Keratinocyte (primary cell): ENCODE results near the gene RAD9A. TPM values are rescaled to one million over a fixed set of nuclear protein-coding genes. Genes with fewer than 3 reads are reported as not detected.

ENCODE experiments used
- DNase-seq: peaks from one replicate; pipeline ENCODE4 v3.0.0-alpha.2; 2011; ENCODE audit warnings: low read depth, missing footprints, low spot score
- FAIRE-seq: peaks from 2 replicates; lab custom pipeline; 2011; peaks lifted over from hg19 to GRCh38; lab: Jason Lieb, UNC
- H2AFZ ChIP-seq: 2 replicates; pipeline ENCODE4 v1.6.0; 2012; ENCODE audit warnings: low read length, control low read depth, inconsistent platforms; ENCODE audit not compliant: control insufficient read depth
- H3K27ac ChIP-seq: 2 replicates; pipeline ENCODE4 v1.5.1; 2011; ENCODE audit warnings: low read length; ENCODE audit not compliant: control insufficient read depth, insufficient read depth
- H3K27me3 ChIP-seq: 3 replicates; pipeline ENCODE4 v1.6.0; 2011; ENCODE audit warnings: low read length; ENCODE audit not compliant: control insufficient read depth, insufficient read depth; ENCODE audit errors: extremely low read depth
- H3K36me3 ChIP-seq, 2 experiments: 2 replicates in 1 of 2; 3 replicates in 1 of 2; pipeline ENCODE4 v1.5.1; 2011; ENCODE audit warnings: low read length in 2 of 2, mild to moderate bottlenecking in 1 of 2; ENCODE audit not compliant: control insufficient read depth in 2 of 2, insufficient read depth in 2 of 2; ENCODE audit errors: extremely low read depth in 1 of 2
- H3K4me1 ChIP-seq: 3 replicates; pipeline ENCODE4 v1.5.1; 2011; ENCODE audit warnings: low read length; ENCODE audit not compliant: control insufficient read depth, insufficient read depth; ENCODE audit errors: extremely low read depth
- H3K4me2 ChIP-seq: 3 replicates; pipeline ENCODE4 v1.6.0; 2011; ENCODE audit warnings: low read depth, low read length; ENCODE audit not compliant: control insufficient read depth, insufficient read depth; ENCODE audit errors: extremely low read depth
- H3K4me3 ChIP-seq, 3 experiments: fragments of 200-600 bp in 1 of 3; sonication (generic) in 1 of 3; 2 replicates in 2 of 3; 3 replicates in 1 of 3; pipeline ENCODE4 v1.5.1; 2011 to 2016; ENCODE audit warnings: low read length in 3 of 3, mild to moderate bottlenecking in 3 of 3, control low read depth in 2 of 3, inconsistent platforms in 1 of 3, low read depth in 1 of 3, mixed read lengths in 1 of 3, mixed run types in 1 of 3, moderate library complexity in 1 of 3; ENCODE audit not compliant: control insufficient read depth in 2 of 3, insufficient read depth in 2 of 3; ENCODE audit errors: extremely low read depth in 1 of 3
- H3K79me2 ChIP-seq: 2 replicates; pipeline ENCODE4 v1.6.0; 2012; ENCODE audit warnings: low read length; ENCODE audit not compliant: control insufficient read depth, insufficient read depth
- H3K9ac ChIP-seq: 3 replicates; pipeline ENCODE4 v1.6.0; 2011; ENCODE audit warnings: low read length; ENCODE audit not compliant: control insufficient read depth, insufficient read depth; ENCODE audit errors: extremely low read depth
- H3K9me1 ChIP-seq: 3 replicates; pipeline ENCODE4 v1.6.0; 2011; ENCODE audit warnings: low read length; ENCODE audit not compliant: control insufficient read depth, insufficient read depth; ENCODE audit errors: extremely low read depth
- H3K9me3 ChIP-seq: 2 replicates; pipeline ENCODE4 v1.5.1; 2012; ENCODE audit warnings: low read depth, low read length; ENCODE audit not compliant: control insufficient read depth
- H4K20me1 ChIP-seq: 3 replicates; pipeline ENCODE4 v1.6.0; 2011; ENCODE audit warnings: low read length; ENCODE audit not compliant: control insufficient read depth, insufficient read depth; ENCODE audit errors: extremely low read depth
- CTCF ChIP-seq, 3 experiments: IDR thresholded peaks in 1 of 3; conservative IDR thresholded peaks in 1 of 3; optimal IDR thresholded peaks in 1 of 3; 2 replicates in 2 of 3; 3 replicates in 1 of 3; pipeline versions ENCODE3 to v1.5.1; 2011; ENCODE audit warnings: low read length in 3 of 3, mild to moderate bottlenecking in 3 of 3, moderate library complexity in 2 of 3, control low read depth in 1 of 3, inconsistent platforms in 1 of 3; ENCODE audit not compliant: insufficient read depth in 2 of 3; ENCODE audit errors: extremely low read depth in 1 of 3
- EZH2 ChIP-seq: IDR thresholded peaks from one replicate; pipeline ENCODE4 v1.6.1; 2012; ENCODE audit warnings: inconsistent platforms, mild to moderate bottlenecking, low read length, moderate library complexity
- dilution Hi-C: fragments of 300-500 bp; cut with MboI; formaldehyde crosslinking; loops from one replicate; pipeline ENCODE4 v1.7.0; 2020; ENCODE audit warnings: low sequenced_read_pairs; ENCODE audit not compliant: extremely low pct_ligation_motif_present
- polyA plus RNA-seq, 5 experiments: library from polyadenylated mRNA; depleted of rRNA in 3 of 5; stranded (reverse) in 3 of 5; stranded (forward) in 1 of 5; unstranded in 1 of 5; fragments of >200 nt; gene quantifications; 1 replicate in 1 of 5; 2 replicates in 3 of 5; 3 replicates in 1 of 5; pipeline versions ENCODE4 v1.2.1 to v1.2.3, GENCODE V29; 2011 to 2012; ENCODE audit warnings: missing spikeins in 2 of 5, low read depth in 1 of 5, low replicate concordance in 1 of 5

The RAD9A gene
- polyA plus RNA-seq, 1 donor (not counting 4 experiments of a cell fraction or from before 2014, with no cell fraction given): 5.7 TPM

GRCh38 chr11:67374571-67375281, 17.1 kb upstream of the RAD9A start:
- DNase-seq: no peak
- Histone ChIP-seq H3K79me2 (no peaks in the 10 kb centered on the region), H3K9me3 (no peaks in the 10 kb centered on the region), H3K4me3 (peak overlapping the region in 2 of 3 experiments; percentile 73 to 83), H3K27me3 (no peaks in the 10 kb centered on the region), H3K9me1 (no peaks in the 10 kb centered on the region), H3K4me2 (peak overlapping the region; percentile 68), H2AFZ (no peak overlapping the region), H3K36me3 (no peaks in the 10 kb centered on the region), H3K4me1 (peaks cover 35% of the 10 kb centered on the region), H4K20me1 (peaks cover 5% of the 10 kb centered on the region), H3K27ac (peak overlapping the region; percentile 79), H3K9ac (peak overlapping the region; percentile 82)
- TF ChIP-seq CTCF (optimal IDR thresholded peaks at IDR 0.05 in 1 of 3, IDR thresholded peaks at IDR 0.05 in 1 of 3, conservative IDR thresholded peaks at IDR 0.05 in 1 of 3; ENCODE audit: extremely low read depth in 1 of 3, insufficient read depth in 2 of 3, low read length in 3 of 3) (no peak), EZH2 (no peak)
- FAIRE-seq: no peak
- dilution Hi-C loops: no loop called here

GRCh38 chr11:67375320-67376055, 16.3 kb upstream of the RAD9A start:
- no peak for DNase-seq

More at GRCh38 chr11:67375320-67376055, 16.3 kb upstream of the RAD9A start:
- no peak overlapping the region for H3K4me2 ChIP-seq
- H3K9ac ChIP-seq: no peak overlapping the region
- no peaks in the 10 kb centered on the region for H3K9me1 ChIP-seq
- FAIRE-seq: no peak
- H4K20me1 ChIP-seq: peaks cover 5% of the 10 kb centered on the region
- no peaks in the 10 kb centered on the region for H3K9me3 ChIP-seq
- dilution Hi-C loops: no loop called here
- H3K4me3 ChIP-seq: no peak overlapping the region
- H2AFZ ChIP-seq: no peak overlapping the region
- H3K79me2 ChIP-seq: no peaks in the 10 kb centered on the region
- H3K36me3 ChIP-seq: no peaks in the 10 kb centered on the region
- peaks cover 38% of the 10 kb centered on the region for H3K4me1 ChIP-seq
- H3K27ac ChIP-seq: no peak overlapping the region
- no peak for TF ChIP-seq EZH2
- TF ChIP-seq CTCF (optimal IDR thresholded peaks at IDR 0.05 in 1 of 3, IDR thresholded peaks at IDR 0.05 in 1 of 3, conservative IDR thresholded peaks at IDR 0.05 in 1 of 3; ENCODE audit: extremely low read depth in 1 of 3, insufficient read depth in 2 of 3, low read length in 3 of 3): no peak
- H3K27me3 ChIP-seq: no peaks in the 10 kb centered on the region
